Activated T-helper 1 cell treated with anti-CD3 and anti-CD28 coated beads, Interleukin-2, amount 50 U/mL, for 16 hours (primary cell): ENCODE results near the gene GTF2H4.
"Not testable (repeated sequence)": the region's sequence is repeated elsewhere in the genome, so short reads cannot be mapped to it uniquely, and the experiment has no call there.

Experiments used
- DNase-seq, 2 donors: peaks; one replicate each; pipeline ENCODE4 v3.0.0-alpha.2; 2020; ENCODE audit warnings: low read depth in 1 of 2, low spot score in 1 of 2

Gene GTF2H4

DNA sequence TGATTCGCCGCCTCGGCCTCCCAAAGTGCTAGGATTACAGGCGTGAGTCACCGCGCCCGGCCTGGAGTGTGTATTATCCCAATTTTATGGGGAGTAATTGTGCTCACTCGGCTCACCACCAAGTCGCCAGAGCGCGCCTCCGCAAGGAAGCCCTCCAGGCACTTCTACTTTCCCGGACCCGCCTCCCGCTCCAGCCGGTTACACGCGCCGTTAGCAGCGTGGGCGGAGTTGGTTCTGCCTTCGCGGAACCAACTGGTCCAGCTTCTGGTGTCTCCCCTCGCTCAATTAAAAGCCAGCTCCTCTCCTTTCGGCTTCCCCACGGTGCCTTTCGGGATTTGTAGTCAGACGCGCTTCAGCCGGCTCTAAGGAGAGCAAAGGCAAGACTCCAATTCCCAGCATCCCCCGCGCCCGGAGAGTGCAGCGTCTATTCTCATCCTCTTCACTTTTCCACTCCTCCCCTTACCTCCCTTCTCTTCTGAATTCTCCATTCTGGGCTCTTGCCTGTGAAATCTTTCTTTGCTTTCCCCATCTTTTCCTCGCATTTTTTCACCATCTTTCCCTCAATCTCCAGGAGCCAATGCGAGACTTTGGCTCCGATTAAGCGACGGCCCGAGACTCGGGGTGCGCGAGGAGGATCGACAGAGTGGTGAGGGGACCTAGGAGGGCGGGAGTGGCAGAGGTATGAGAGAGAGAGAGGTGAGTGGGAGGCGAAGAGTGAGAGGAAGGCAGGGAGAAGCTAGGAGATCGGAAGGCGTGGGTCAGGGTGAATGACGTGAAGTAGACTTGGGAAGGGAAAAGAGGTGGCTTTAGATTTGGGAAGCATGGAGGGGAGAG is at the start of gene GTF2H4:
Gene GTF2H4 (plus strand): TSS at position 450 of the 834 bp plus-strand sequence.
- DNase-seq = peak; percentile 86 to 91

DNA sequence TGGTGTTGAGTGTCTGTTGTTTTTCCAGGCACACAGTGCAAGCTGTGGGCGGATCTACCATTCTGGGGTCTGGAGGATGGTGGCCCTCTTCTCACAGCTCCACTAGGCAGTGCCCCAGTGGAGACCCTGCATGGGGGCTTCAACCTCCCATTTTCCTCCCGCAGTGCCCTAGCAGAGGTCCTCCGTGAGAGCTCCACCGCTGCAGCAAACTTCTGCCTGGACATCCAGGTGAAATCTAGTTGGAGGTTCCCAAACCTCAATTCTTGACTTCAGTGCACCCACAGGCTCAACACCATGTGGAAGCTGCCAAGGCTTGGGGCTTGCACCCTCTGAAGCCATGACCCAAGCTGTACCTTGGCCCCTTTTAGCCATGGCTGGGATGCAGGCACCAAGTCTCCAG is 48.3 kb upstream of the GTF2H4 start:
- not testable (repeated sequence) for DNase-seq

DNA sequence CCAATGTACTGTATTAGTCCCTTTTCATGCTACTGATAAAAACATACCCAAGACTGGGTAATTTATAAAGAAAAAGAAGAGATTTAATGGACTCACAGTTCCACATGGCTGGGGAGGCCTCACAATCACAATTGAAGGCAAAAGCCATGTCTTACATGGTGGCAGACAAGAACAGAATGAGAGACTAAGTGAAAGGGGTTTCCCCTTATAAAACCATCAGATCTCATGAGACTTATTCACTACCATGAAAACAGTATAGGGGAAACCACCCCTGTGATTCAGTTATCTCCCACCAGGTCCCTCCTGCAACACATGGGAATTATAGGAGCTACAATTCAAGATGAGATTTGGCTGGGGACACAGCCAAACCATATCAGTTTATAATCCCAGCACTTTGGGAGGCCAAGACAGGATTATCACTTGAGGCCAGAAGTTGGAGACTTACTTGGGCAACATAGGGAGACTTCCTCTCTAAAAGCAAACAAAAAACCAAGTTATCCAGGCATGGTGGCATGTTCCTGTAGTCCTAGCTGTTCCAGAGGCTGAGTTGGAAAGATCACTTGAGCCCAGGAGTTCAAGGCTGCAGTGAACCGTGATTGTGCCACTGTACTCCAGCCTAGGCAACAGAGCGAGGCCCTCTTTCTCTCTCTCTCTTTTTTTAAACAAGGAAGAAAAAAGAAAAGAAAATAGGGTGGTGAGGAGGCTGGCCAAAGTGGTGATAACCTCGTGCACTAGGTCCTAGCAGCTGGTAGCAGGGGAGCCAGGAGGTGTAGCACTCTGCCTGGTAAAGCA is 46.6 kb upstream of the GTF2H4 start:
- DNase-seq = no peak

DNA sequence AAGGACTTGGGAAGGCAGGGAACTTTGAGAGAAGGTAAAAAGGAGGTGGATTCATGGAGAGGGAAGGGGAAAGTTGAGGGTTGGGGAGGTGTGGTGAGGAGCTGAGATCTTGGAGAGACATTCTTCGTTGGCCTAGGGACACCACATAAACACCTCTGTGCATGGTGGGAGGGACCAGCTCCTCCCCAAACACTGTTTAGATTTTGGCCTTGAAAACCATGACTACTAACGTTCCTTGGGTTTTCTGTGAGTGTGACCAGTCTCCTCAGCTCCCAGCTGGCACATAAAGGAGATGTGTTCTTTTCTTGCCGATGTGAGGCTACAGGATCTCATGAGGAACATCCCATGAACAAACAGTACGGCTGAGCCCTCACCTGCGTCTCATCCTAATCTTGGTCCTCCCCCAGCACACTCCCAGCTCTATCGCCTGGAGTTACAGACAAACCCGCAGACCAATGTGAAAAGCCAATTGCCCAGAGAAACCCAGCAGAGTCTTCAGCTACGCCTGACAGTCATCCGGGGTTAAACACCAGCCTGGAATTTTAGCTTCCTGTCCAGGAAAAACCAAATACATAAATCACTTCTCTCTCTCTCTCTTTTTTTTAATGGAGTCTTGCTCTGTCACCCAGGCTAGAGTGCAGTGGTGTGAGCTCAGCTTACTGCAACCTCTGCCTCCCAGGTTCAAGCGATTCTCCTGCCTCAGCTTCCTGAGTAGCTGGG is 45.7 kb upstream of the GTF2H4 start:
- no peak for DNase-seq

DNA sequence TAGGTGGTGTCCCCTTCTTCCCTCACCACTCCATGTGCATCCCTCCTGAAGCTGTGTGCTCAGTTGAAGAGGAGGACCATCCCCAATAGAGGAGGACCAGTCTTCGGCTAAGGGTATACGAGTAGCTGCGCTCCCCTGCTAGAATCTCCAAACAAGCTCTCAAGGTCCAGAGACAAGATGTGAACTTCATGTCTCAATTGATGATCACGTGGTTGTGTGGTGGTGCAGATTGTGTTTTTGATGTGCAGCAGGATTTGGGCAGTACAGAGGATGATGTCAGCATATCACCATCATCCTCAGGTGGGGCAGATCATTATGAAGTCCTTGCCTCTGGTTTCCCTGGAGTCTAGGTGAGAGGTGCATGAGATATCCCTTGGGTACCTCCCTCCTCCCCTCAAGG is 43.7 kb upstream of the GTF2H4 start:
- no peak for DNase-seq

DNA sequence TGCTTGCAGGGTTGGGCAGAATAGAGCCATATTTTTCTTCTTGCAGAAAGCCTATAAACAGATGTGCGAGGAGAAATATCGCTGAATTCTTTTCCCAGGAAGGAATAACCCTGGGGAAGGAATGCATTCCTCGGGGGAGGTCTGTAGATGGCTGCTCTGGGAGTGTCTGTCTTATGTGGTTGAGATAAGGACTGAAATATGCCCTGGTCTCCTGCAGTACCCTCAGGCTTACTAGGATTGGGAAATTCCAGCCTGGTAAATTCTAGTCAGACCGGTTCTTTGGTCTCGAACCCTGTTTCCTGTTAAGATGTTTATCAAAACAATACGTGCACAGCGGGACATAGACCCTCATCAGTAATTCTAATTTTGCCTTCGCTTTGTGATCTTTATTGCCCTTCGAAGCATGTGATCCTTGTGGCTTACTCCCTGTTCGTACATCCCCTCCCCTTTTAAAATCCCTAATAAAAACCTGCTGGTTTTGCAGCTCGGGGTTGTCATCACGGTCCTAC is 38.7 kb upstream of the GTF2H4 start:
- not testable (repeated sequence) for DNase-seq

DNA sequence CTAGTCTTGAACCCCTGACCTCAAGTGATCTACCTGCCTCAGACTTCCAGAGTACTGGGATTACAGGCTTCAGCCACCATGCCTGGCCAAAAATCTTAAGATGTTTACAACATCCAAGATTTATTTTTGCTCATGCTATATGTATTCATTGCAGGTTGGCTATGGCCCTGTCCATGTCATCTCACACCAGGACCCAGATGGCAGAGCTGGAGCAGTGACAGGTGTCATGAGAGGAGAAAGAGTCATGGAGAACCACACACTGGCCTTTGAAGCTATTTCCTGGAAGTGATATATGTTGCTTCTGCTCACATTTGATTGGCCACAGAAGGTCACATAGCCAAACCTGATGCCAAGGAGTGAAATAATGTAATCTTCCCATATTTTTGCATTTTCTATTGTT is 37.5 kb upstream of the GTF2H4 start:
- no peak for DNase-seq

DNA sequence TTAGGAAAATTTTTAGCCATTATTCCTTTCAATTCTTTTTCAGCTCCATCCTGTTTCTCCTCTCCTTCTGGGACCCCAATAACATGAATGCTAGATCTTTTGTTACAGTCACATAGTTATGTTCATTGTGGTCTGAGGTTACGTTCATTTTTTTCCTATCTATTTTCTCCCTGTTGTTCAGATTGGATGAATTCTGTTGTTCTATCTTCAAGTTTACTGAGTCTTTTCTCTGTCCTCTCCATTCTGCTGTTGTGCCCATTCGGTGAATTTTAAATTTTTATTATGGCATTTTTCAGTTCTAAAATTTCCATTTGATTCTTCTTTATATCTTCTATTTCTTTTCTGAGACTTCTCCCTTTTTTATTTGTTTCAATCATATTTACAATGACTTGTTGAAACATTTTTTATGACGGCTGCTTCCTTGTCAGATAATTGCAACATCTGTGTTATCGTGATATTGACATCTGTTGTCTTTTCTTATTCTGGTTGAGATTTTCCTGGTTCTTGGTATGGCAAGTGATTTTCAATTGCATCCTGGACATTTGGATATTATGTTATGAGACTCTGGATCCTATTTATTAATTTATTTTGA is 36.3 kb upstream of the GTF2H4 start:
- no peak for DNase-seq

DNA sequence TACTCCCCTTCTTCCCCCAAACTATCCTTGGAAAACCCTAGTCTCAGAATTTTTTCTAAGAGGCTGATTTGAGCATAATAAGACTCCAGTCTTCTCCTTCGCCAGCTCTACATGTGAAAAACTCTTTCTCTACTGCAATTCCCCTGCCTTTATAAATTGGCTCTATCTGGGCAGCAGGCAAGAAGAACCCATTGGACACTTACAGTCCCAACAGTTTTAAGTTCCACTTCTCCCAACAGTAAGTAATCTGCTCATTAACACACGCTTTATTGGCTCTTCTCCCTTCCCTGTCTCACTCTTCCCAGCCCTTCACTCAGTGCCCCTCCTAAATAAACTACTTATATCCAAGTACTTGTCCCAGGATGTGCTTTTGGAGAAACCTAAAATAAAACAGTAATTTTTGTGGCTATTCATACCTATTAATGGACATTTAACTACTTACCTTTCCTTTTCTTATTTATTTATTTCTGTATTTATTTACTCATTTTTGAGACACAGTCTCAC is 34.8 kb upstream of the GTF2H4 start:
- no peak for DNase-seq

DNA sequence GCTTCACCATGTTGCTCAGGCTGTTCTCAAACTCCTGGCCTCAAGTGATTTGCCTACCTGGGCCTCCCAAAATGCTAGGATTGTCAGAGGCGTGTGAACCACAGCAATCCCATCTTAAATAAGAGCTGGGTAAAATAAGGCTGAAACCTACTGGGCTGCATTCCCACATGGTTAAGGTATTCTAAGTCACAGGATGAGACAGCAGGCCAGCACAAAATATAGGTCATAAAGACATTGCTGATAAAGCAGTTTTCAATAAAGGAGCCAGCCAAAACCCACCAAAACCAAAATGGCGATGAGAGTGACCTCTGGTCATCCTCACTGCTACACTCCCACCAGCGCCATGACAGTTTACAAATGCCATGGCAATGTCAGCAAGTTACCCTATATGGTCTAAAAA is 34.2 kb upstream of the GTF2H4 start:
- not testable (repeated sequence) for DNase-seq

DNA sequence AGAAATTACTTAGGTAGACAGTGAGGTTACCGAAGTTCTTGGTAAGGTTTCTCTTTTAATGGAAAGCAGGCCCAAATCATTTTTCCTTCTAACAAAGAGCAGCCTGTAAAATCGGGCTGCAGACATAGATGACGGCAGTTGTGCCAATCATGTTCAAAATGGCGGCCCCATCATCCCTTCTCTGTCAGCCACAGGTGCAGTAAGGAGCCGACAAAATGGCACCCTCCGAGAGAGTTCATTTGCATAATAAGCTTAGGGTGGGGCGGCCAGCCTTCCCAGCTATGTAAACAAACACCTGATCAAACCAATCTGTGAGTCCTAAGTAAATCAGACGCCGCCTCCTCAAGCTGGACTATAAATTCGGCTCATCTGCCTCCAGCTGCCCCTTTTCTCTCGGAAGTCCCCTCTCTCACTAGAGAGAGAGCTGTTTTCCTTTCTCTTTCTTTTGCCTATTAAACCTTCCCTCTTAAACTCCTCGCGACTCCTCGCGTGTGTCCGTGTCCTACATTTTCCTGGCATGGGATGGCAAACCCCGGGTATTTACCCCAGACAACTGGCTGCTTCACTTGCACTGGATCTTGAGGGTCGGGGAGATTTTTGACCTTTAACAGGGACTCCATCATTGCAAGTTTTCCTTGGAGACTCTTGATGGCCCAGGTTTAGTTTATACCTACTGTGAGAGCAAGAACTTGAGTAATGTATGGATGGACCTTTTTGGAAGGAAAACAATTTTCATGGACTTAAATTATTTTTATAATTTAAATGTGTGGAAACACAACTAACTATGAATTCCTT is 32.6 kb upstream of the GTF2H4 start:
- DNase-seq = no peak

DNA sequence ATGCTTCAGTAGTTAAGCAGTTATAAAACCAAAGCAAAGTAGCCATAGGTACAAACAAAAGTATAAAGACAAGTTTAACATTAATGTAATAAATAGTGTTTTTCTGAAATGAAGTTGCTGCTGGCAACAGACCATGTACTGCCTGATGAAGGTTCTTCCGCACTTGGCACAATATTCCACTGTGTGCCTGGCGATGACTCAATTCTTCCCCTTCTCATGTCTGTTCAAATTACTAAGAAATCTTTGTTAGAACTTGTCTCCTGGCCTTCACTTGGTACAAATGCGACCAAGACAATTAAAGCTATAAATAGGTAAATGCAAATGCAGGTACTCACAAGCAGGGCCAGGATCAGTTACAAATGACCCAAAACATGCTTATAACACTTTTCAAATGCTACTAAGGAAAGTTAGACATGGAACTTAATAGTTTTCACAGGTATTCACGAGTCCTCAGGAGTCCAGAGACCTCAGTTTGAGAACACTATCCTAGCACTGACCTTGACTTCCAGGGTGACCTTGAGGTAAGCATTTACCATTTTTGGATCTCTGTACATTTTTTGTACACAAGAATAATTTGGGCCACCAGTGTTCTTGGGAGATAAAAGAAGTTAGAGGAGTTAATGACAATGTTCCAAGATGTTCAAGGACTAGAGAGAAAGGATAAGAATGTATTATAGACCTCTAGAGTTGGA is 31.8 kb upstream of the GTF2H4 start:
- DNase-seq = no peak

DNA sequence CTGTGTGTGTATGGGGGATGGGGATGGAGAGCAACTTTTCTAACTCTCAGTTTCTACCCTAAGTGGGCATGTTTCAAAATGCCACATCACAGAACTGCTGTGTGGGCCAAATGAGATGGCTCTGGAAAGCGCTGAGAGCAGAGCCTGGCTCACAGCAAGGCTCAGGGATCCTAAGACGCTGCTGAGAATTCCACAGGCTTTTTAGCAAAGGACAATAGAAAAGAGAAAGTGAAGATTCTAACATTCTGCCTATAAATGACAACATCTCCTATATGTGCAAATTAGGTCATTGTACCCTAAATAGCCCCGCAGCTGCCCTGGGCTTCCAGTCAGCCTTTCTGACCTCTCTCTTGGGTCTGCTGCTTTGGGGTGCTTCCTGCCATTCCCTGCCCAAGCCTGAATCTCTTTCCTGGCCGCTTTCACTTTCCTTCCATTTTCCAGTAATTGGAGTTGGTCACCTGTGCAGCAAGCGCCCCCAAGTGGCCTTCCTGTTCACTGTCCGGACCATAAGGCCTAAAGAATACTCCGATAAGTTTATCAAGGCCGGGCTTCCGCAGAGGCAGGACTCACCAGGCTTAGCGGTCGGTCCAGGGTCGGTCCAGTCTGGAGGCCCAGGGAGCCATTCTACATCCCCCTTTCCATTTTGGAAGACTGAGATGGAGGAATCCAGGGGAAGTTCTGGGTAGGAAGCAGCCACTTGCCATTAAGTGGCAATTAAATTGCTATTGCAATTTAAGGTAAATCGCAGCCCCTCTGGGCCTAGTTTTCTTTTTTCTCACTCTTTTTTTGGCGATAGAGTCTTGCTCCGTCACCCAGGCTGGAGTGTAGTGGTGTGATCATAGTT is 30.4 kb upstream of the GTF2H4 start:
- DNase-seq = peak; percentile 47 to 50

DNA sequence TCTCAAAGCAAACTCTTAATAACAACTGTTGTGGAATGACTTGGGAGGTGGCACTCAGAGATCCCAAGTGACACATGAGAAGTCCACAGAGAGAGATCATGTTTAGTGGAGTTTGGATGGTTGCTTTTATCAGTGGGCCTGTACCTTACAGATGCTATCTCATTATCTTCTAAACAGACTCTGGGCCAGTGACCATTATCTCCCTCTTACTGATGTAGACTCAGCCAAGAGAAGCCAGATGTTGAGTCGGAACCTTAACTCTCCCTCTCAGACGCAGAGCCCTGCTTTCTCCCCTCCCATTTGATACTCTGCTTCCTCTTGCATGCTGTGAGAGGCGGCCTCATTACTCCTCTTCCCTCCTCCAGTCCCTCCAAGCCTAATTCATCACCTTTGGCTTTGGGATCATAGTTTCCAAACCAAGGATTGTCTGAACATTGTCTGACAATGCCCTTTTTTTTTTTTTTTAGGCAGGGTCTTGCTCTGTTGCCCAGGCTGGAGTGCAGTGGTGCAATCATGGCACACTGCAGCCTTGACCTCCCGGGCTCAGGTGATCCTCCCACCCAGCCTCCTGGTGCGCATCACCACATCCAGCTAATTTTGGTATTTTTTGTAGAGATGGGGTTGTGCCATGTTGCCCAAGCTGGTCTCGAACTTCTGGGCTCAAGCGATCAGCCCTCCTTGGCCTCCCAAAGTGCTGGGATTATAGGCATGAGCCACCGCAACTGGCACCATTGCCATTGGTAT is 28.2 kb upstream of the GTF2H4 start:
- no peak for DNase-seq

DNA sequence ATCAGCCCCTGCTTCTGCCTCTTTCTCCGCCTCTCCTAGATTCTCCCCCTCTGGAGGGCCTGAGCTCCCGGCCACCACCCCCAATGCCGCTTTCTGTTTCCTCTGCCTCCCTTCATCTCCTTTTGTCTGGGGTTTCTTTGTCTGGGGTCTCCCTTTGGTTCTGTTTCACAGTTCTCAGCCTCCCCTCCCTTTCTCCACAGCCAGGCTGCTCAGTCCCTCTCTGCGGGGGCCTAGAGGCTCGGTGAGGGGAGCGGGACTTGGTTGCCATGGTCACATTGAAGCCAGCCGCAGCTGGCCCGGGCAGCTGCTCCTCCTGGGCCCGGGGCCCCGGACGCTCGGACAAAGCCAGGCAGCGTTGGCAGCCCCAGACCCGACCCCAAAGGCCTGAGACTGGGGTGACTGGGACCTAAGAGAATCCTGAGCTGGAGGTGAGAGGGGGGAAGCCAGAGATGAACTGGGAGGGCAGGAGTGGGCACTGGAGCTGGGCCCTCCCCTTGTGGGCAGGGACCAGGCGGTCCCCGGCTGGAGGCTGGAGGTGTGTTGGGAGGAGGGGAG is 27.2 kb upstream of the GTF2H4 start:
- DNase-seq = no peak

DNA sequence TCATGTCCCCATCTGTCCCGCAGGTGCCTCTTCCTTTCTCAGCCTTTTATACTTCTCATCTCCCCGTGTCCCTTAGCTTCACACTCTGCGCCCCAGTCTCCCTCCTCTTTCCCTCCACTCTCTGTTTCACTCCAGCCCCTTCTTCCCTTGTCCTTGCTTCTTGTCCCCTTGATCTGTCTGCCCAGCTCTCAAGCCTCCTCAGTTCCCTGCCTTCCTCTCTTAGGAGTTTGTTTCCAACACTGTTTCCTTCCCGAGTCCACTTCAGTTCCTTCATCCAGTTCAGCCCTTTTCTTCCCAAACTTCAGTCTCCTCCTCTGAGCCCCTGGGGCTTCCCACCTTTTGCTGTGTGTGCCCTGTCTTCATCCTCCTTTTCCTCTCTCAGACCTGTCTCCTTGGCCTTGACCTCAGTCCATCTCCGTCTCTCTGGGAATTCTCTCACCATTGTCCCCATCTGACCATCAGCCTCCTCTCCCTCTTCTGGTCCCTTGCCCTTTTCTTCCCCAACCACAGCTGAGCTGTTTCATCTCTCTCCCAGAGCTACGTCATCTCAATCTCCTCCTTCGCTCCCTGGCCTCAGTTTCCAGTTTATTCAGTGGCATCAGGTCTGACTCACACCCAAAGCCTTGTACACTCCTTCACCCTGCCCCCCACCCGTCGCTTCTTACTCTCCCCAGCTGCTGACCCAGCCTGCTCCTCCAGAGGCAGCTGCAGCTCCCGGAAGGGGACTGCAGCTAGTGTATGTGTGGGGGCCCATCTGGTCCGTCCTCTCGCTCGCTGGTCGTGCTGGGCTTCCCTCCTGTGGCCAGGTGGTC is 26.4 kb upstream of the GTF2H4 start:
- DNase-seq = no peak
